ENCODE data around the gene CLEC4M. TPM values are rescaled to one million over a fixed set of nuclear protein-coding genes. Genes with fewer than 3 reads are reported as not detected.

The CLEC4M gene
- total and polyA plus RNA-seq, 8 donors = 1.8 TPM; not detected in 7

DNA sequence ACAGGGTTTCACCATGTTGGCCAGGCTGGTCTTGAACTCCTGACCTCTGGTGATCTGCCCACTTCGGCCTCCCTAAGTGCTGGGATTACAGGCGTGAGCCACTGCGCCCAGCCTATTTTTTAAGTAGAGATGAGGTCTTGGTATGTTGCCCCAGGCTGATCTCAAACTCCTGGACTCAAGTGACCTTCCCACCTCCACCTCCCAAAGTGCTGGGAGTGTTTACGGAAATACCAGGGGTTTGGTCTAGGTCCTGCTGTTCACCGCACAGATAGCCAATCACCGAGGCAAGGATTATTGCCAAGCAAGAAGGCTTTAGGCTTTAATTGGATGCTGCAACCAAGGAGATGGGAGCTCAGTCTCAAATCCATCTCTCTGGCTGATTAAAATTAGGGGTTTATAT lies 42.7 kb upstream of the CLEC4M start:
- no peak overlapping the region for H3K4me3 ChIP-seq
- H3K4me1 ChIP-seq = no peaks in the 10 kb centered on the region
- peaks cover 0 to 16% (median 4%) of the 10 kb centered on the region in 4 donors for H3K9me3 ChIP-seq
- intact Hi-C loops (cut with DNase I; ENCODE audit: low total_unique reads) = no loop called here
- no peaks in the 10 kb centered on the region for H3K36me3 ChIP-seq
- 54 to 75% (median 72%) methylated on average over 6 of the region's 6 CpGs for WGBS, 5 donors
- no peak overlapping the region for H3K27ac ChIP-seq
- TF ChIP-seq POLR2A (IDR thresholded peaks at IDR 0.05) = no peak
- TF ChIP-seq, protein P1, sequence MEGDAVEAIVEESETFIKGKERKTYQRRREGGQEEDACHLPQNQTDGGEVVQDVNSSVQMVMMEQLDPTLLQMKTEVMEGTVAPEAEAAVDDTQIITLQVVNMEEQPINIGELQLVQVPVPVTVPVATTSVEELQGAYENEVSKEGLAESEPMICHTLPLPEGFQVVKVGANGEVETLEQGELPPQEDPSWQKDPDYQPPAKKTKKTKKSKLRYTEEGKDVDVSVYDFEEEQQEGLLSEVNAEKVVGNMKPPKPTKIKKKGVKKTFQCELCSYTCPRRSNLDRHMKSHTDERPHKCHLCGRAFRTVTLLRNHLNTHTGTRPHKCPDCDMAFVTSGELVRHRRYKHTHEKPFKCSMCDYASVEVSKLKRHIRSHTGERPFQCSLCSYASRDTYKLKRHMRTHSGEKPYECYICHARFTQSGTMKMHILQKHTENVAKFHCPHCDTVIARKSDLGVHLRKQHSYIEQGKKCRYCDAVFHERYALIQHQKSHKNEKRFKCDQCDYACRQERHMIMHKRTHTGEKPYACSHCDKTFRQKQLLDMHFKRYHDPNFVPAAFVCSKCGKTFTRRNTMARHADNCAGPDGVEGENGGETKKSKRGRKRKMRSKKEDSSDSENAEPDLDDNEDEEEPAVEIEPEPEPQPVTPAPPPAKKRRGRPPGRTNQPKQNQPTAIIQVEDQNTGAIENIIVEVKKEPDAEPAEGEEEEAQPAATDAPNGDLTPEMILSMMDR (IDR thresholded peaks at IDR 0.05) = no peak
- TF ChIP-seq EP300 (IDR thresholded peaks at IDR 0.05) = no peak
- TF ChIP-seq POLR2AphosphoS5 (IDR thresholded peaks at IDR 0.05) = no peak
- peaks cover 0 to 51% (median 0%) of the 10 kb centered on the region in 3 donors for H3K27me3 ChIP-seq
- no peak for DNase-seq

DNA sequence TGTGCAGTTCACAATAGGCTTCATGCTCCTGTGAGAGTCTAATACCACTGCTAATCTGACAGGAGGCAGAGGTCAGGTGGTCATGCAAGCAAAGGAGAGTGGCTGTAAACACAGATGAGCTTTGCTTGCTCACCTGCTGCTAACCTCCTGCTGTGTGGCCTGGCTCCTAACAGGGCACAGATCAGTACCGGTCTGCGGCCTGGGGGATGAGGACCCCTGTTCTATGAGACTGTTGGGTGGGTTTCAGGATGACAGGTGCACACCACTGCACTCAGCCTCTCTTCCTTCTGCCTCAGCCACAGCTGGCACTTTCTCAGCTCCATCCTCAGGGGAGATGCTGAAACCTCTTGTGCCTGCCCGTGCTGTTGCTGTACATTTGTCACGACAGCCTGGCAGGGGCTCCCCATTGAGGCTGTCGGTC lies 40.8 kb upstream of the CLEC4M start:
- peaks cover 0 to 7% (median 0%) of the 10 kb centered on the region in 4 donors for H3K9me3 ChIP-seq
- TF ChIP-seq, protein P1 (IDR thresholded peaks at IDR 0.05) = no peak
- TF ChIP-seq EP300 (IDR thresholded peaks at IDR 0.05) (no peak), POLR2AphosphoS5 (IDR thresholded peaks at IDR 0.05) (no peak), POLR2A (IDR thresholded peaks at IDR 0.05) (no peak)
- H3K4me3 ChIP-seq = no peak overlapping the region
- no peak overlapping the region for H3K27ac ChIP-seq
- intact Hi-C loops (cut with DNase I; ENCODE audit: low total_unique reads) = no loop called here
- H3K36me3 ChIP-seq = no peaks in the 10 kb centered on the region
- DNase-seq = no peak
- 22 to 42% (median 31%) methylated on average over 3 to 5 of the region's 5 CpGs for WGBS, 5 donors
- no peaks in the 10 kb centered on the region for H3K4me1 ChIP-seq
- H3K27me3 ChIP-seq = peaks cover 0 to 58% (median 0%) of the 10 kb centered on the region in 3 donors

DNA sequence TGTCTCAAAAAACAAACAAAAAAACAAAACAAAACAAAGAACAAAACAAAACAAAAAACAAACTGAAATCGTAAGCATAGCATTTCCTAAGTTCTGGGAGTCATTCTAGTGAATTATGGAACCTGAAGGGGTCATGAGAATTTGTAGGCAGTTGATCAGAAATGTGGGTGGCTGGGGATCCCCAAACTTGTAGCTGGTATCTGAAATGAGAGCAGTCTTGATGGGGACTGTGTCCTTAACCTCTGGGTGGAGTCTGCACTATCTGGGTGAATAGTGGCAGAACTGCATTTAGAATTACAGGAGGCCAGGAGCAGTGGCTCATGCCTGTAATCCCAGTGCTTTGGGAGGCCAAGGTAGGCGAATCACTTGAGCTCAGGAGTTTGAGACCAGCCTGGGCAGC lies 37.3 kb upstream of the CLEC4M start:
- no peak for DNase-seq
- TF ChIP-seq, protein P1 (IDR thresholded peaks at IDR 0.05) = no peak
- TF ChIP-seq POLR2AphosphoS5 (IDR thresholded peaks at IDR 0.05) = no peak
- TF ChIP-seq POLR2A (IDR thresholded peaks at IDR 0.05) = no peak
- Histone ChIP-seq H3K4me1 (peaks cover 0 to 17% (median 9%) of the 10 kb centered on the region in 4 donors), H3K4me3 (no peak overlapping the region), H3K9me3 (no peaks in the 10 kb centered on the region), H3K36me3 (no peaks in the 10 kb centered on the region), H3K27me3 (peaks cover 12 to 77% (median 26%) of the 10 kb centered on the region in 3 donors), H3K27ac (no peak overlapping the region)
- intact Hi-C loops (cut with DNase I; ENCODE audit: low total_unique reads) = no loop called here
- WGBS, 5 donors = 41 to 69% (median 47%) methylated on average over 2 of the region's 2 CpGs

DNA sequence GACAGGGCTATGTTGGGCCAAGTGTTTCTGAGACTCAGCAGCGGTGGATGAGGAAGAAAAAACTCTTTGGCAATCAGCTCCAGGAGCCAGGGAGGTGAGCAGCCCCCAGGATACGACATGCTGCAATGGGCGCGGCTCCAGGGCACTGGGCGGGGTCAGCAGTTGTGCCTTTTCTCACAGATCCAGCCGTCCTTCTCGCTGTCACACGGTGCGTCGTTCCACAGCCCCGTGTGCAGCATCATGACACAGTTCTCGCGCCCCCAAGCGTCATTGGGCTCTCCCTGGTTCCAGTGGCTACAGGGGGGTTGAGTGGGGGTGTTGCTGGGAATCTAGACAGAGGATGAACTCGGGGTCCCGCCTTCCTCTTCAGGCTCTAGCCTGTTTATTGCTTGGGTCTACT lies 33.8 kb upstream of the CLEC4M start:
- intact Hi-C loops (cut with DNase I; ENCODE audit: low total_unique reads) = no loop called here
- H3K4me3 ChIP-seq = no peak overlapping the region
- H3K9me3 ChIP-seq = no peaks in the 10 kb centered on the region
- peaks cover 12 to 84% (median 42%) of the 10 kb centered on the region in 3 donors for H3K27me3 ChIP-seq
- no peak for DNase-seq
- 14 to 21% (median 17%) methylated on average over 16 of the region's 16 CpGs for WGBS, 5 donors
- H3K27ac ChIP-seq = no peak overlapping the region
- TF ChIP-seq EP300 (IDR thresholded peaks at IDR 0.05) = no peak
- no peak for TF ChIP-seq POLR2AphosphoS5 (IDR thresholded peaks at IDR 0.05)
- TF ChIP-seq POLR2A (IDR thresholded peaks at IDR 0.05) = no peak
- TF ChIP-seq, protein P1 (IDR thresholded peaks at IDR 0.05) = no peak
- H3K4me1 ChIP-seq = peaks cover 0 to 18% (median 10%) of the 10 kb centered on the region in 4 donors
- H3K36me3 ChIP-seq = no peaks in the 10 kb centered on the region
